ENCODE data around the gene COTL1. TPM values are rescaled to one million over a fixed set of nuclear protein-coding genes. Genes with fewer than 3 reads are reported as not detected.

COTL1 gene
- total and polyA plus RNA-seq, 4 donors: 12.0 to 59.5 (median 23.0) TPM

GRCh38 chr16:84538222-84538840 lies 79.5 kb downstream of the COTL1 start:
- peaks cover 0 to 4% (median 0%) of the 10 kb centered on the region in 4 donors for H3K4me1 ChIP-seq (ENCODE audit: control insufficient read depth in 4 of 4, insufficient read depth in 4 of 4, low read length in 3 of 4)
- H3K9me3 ChIP-seq (ENCODE audit: control insufficient read depth in 4 of 4, low read length in 3 of 4): no peaks in the 10 kb centered on the region
- no peak overlapping the region for H3K9ac ChIP-seq (ENCODE audit: low read depth in 1 of 2, low read length in 2 of 2)
- H3K27me3 ChIP-seq (ENCODE audit: control insufficient read depth in 4 of 4, insufficient read depth in 4 of 4, low read length in 3 of 4): no peaks in the 10 kb centered on the region
- H3K27ac ChIP-seq (ENCODE audit: low read depth in 1 of 2, low read length in 2 of 2): no peak overlapping the region
- no peak for DNase-seq (ENCODE audit: low spot score)
- 94% methylated on average over 6 of the region's 6 CpGs for WGBS
- no peak for TF ChIP-seq FOXA2 (IDR thresholded peaks at IDR 0.05)
- no peak for TF ChIP-seq MAX (IDR thresholded peaks at IDR 0.05)
- TF ChIP-seq FOXA1 (IDR thresholded peaks at IDR 0.05): no peak
- no peak for TF ChIP-seq ZBTB33 (IDR thresholded peaks at IDR 0.05)
- TF ChIP-seq GABPA (IDR thresholded peaks at IDR 0.05 in 1 of 2, conservative IDR thresholded peaks at IDR 0.05 in 1 of 2): no peak
- TF ChIP-seq JUND (IDR thresholded peaks at IDR 0.05): no peak
- TF ChIP-seq REST (IDR thresholded peaks at IDR 0.05): no peak
- TF ChIP-seq SP1 (IDR thresholded peaks at IDR 0.05): no peak
- TF ChIP-seq RAD21 (IDR thresholded peaks at IDR 0.05): no peak
- TF ChIP-seq HNF4G (IDR thresholded peaks at IDR 0.05): no peak
- TF ChIP-seq HNF4A (conservative IDR thresholded peaks at IDR 0.05): no peak
- TF ChIP-seq CTCF (IDR thresholded peaks at IDR 0.05; ENCODE audit: low read depth, low read length, missing input control): no peak
- TF ChIP-seq RXRA (IDR thresholded peaks at IDR 0.05): no peak
- no peak for TF ChIP-seq EGR1 (IDR thresholded peaks at IDR 0.05; ENCODE audit: low read depth in 2 of 2)
- TF ChIP-seq TAF1 (conservative IDR thresholded peaks at IDR 0.05): no peak
- no peak for TF ChIP-seq YY1 (IDR thresholded peaks at IDR 0.05)
- no peak for TF ChIP-seq ATF3 (IDR thresholded peaks at IDR 0.05)
- no peak for TF ChIP-seq NR2F2 (IDR thresholded peaks at IDR 0.05)
- no peak overlapping the region for H3K4me3 ChIP-seq (ENCODE audit: low read depth in 1 of 3, low read length in 3 of 3)
- no peaks in the 10 kb centered on the region for H3K36me3 ChIP-seq (ENCODE audit: control insufficient read depth in 4 of 4, insufficient read depth in 3 of 4, low read depth in 1 of 4, low read length in 3 of 4)

Measured in liver (tissue), 9 donors.